ENCODE data around the gene HLCS.

DNA sequence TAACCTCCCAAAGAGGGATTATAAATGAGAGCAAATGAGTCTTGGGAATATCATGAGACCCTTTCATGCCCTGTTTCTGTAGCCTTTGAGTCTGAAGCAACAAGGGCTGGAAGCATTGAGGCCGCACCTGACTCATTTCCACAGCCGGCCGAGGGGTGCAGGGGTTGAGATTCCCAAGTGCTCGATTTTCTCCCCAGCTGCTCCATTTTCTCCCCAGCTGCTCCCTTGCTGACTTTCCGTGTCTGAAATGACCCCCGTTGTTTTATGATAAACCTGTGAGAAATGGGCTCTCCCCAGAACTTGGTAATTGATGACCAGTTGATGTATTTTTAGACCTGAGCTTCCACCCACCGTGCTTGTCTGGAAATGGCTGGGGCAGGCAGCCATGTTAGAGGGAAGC is 244.7 kb downstream of the HLCS start:
- TF ChIP-seq, protein P1, sequence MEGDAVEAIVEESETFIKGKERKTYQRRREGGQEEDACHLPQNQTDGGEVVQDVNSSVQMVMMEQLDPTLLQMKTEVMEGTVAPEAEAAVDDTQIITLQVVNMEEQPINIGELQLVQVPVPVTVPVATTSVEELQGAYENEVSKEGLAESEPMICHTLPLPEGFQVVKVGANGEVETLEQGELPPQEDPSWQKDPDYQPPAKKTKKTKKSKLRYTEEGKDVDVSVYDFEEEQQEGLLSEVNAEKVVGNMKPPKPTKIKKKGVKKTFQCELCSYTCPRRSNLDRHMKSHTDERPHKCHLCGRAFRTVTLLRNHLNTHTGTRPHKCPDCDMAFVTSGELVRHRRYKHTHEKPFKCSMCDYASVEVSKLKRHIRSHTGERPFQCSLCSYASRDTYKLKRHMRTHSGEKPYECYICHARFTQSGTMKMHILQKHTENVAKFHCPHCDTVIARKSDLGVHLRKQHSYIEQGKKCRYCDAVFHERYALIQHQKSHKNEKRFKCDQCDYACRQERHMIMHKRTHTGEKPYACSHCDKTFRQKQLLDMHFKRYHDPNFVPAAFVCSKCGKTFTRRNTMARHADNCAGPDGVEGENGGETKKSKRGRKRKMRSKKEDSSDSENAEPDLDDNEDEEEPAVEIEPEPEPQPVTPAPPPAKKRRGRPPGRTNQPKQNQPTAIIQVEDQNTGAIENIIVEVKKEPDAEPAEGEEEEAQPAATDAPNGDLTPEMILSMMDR (IDR thresholded peaks at IDR 0.05) = no peak
- no peak for TF ChIP-seq EZH2 (IDR thresholded peaks at IDR 0.05)
